Fibroblast of gingiva (primary cell): Measurements from ENCODE around the gene MAP6.
A peak's percentile ranks its signal among the peaks of the same experiment; 100 is the strongest.

ENCODE experiments used
- DNase-seq: peaks from one replicate; pipeline ENCODE4 v3.0.0-alpha.2; 2011; ENCODE audit warnings: low read depth

MAP6 gene

DNA sequence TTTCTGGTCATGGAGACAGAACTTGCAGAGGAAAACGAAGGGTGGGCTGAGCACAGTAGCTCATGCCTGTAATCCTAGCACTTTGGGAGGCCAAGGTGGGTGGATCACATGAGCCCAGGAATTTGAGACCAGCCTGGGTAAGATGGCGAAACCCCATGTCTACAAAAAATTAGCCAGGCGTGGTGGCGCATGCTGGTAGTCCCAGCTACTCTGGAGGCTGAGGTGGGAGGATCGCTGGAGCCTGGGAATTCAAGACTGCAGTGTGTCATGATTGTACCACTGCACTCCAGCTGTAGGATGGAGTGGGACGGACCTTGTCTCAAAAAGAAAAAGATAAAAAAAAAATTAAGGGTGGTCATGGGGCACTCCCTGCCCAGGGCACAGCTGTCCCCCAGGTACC lies 100.9 kb downstream of the MAP6 start:
- no peak for DNase-seq

DNA sequence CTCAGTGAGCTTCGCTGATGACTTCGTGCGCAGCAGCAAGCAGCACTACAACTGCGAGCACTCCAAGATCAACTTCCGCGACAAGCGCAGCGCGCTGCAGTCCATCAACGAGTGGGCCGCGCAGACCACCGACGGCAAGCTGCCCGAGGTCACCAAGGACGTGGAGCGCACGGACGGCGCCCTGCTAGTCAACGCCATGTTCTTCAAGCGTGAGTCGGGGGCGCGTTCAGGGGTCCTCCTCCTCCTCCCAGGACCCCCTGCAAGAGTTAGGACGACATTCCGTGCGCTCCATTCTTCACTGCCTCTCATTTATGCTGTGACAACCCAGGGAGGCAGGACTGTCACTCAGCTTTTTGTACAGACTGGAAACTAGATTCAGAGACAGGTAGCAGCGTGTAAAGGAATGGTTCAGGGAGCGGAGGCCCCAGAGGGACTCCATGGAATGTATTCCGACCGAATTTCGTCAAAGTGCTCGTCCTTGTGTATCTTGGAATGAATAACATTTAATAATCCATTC lies 102.0 kb downstream of the MAP6 start:
- no peak for DNase-seq

DNA sequence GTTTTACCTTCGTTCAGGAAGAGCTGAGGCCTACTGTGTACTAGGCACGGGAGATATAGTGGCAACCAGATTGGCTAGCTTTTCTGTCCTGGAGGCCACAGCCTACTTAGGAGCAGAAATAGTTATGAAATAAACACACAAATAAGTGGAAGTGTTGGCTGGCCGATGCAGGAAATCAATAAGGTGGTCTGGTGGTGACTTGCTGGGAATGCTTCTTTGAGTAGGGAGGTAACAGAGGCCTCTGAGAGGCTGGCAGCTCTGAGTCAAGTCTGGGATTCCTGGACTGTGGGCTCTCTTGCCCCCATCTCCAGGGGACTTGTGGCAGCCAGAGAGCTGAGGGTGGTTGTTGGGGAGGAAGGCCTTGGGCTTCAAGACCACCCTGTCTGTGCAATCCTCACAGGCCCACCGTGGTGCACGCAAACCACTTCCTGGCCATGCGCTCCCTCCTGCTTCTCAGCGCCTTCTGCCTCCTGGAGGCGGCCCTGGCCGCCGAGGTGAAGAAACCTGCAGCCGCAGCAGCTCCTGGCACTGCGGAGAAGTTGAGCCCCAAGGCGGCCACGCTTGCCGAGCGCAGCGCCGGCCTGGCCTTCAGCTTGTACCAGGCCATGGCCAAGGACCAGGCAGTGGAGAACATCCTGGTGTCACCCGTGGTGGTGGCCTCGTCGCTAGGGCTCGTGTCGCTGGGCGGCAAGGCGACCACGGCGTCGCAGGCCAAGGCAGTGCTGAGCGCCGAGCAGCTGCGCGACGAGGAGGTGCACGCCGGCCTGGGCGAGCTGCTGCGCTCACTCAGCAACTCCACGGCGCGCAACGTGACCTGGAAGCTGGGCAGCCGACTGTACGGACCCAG lies 102.7 kb downstream of the MAP6 start:
- no peak for DNase-seq

DNA sequence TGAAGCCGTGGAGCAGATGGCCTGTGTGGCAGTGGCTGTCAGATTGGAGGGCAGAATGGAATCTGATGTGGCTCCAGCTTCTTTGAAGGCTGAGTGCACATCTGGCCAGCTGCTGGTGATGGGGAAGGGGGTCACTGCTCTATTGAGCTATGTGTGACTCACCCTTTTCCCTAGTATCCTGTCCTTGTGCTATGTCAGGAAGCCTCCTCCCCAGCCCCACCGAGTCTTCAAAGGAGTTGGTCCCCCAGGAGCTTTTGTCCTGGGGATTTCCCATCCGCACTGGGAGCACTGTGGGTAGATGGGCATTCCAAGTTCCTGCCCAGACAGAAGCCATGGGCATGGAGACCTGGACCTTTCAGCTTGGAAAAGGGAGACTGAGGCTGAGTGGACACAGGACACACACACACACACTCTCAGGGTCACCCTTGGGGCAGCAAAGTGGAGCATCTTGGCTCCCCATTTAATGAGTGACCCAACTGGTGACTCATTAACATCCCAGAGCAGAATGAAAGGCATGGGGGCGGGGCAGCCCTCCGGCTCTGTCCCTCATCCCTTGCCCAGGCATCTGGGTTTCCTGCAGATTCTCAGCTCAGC lies 103.5 kb downstream of the MAP6 start:
- DNase-seq, result peak; percentile 79

DNA sequence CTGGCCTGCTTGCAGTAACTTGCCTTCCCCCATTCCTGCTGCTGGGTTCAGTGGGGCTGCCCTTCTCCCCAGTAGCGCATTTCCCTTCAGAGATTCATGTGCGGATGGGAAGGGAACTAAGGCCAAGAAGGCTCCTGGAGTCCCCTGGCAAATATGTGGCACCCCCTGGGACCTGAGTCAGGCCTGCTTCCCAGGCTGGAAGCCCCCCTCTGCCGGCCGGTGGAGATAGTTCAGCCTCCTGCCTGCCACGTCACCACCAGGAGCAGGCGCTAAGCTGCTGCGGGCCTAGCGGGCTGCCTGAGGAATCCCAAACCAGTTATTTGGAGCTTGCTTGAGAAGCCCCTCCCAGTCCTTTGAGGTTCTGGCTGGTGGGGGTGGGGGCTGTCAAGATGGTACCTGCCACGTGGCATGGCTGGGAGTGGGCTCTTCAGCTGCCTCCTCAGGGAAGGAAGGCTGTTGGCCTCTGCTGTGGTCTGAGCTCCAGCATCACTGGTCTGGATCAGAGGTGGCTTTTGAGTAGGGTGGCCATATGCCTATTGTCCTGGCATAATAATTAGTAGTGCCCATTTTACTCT lies 104.8 kb downstream of the MAP6 start:
- DNase-seq, result peak; percentile 93

DNA sequence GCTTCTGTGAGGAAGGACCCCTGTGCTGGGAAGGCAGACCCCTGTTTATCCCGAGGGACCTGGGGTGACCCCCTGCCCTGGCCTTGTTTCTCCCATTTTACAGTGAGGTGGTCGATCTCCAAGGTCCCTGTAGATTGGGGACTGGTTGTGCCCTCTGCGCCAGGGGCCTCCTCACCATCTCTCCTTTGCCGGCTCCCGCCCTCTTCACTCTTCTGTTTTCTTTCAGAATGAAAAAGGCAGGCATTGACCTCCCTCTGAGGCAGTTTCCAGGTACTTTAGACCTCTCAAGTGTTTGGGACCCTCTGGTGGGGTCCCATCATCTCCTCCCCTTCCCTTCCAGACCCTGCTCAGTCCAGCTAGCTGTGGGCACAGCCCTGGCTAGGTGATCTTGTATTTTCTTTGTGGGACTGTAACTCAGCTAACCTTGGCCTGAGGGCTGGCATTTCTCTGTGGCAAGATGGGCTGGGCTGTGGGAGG lies 105.3 kb downstream of the MAP6 start:
- no peak for DNase-seq

DNA sequence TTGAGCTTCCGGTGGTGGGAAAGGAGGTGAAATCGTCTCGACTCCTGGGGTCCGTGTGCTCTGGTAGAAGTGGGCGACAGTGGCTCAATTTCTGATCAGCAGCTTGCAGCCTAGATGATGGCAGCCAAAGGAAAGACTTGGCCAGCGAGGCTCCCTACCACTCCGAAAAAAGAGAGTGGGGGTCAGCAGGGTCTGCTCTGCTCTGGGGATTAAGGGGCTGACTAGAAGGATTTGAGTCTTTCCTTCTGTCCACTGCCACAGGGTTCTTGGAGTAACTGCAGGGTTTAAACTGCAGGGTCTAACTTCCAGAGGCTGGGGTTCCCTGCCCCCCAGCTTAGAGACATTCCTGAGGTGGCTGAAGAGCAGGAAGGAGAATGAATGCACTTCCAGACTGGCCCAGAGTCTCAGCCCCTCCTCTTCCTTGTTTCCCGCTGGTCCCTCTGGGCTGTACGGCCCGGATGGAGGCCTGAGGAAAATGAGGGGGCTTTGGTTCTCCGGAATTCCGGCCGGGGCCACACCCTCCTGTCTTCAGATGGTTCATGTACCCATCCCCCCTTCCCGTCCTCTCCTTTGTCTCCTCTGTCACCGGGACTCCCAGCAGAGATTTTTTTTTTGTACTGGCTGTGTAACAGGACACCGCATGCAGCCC lies 105.9 kb downstream of the MAP6 start:
- DNase-seq, result peak; percentile 42

DNA sequence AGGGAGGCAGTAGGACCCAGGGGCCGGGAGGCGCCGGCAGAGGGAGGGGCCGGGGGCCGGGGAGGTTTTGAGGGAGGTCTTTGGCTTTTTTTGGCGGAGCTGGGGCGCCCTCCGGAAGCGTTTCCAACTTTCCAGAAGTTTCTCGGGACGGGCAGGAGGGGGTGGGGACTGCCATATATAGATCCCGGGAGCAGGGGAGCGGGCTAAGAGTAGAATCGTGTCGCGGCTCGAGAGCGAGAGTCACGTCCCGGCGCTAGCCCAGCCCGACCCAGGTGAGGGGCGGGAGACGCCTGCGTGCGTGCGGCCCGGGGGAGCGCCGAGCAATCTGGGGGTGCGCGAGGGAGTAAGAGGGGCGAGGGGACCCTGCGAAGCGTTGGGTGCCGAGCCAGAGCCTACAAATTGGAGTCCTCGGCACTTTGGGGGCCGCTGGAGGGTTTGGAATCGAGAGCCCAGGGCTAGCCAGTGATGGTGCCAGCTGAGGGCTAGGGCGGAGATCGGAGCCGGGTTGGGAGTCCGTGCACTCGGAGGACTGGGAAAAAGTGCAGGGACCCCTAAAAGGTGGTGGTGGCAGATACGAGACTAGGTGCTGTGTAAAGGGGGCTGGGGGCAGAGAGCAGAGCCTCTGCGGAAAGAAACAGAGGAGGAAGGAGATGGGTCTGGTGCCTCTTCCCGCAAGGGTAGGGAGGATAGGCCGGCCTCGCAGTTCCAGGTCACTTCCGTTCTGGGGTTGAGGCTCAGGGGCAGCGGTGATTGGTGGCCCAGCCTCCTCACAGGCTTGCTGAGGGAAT lies 106.6 kb downstream of the MAP6 start, which contains the start of gene SERPINH1:
TSS of gene SERPINH1 (plus strand) at position 206 of the 788 bp plus-strand sequence. CDS start 4,097 bp downstream, outside the sequence.
- peak; percentile 93 for DNase-seq

DNA sequence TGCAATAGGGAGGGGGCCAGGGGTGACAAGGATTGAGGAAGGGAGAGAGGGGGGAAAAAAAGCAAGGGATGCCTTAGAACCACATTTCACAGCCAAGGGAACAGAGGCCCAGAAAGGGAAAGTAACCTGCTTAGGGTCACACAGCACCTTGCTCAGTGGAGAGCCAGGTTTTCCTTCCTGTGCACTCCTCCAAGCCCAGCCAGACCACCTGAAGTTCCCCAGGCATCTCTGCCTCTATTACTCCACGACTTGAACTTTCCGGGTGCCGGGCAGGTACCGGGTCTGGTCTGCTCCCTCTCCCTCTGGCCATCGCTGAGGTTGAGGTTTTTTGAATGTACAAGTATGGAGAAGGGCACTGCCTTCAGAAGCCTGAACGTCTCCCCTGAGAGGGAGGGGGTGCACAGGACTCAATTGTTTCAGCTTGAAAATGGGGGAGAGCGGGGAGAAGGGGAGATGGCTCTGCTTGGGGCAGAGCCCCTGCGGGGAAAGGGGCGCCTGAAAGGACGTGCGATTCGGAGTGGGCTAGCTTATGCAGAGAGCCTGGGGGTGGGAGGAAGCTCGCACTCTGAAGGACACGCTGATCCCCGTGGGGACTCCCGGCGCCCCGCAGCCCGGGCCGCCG lies 107.3 kb downstream of the MAP6 start:
- no peak for DNase-seq

DNA sequence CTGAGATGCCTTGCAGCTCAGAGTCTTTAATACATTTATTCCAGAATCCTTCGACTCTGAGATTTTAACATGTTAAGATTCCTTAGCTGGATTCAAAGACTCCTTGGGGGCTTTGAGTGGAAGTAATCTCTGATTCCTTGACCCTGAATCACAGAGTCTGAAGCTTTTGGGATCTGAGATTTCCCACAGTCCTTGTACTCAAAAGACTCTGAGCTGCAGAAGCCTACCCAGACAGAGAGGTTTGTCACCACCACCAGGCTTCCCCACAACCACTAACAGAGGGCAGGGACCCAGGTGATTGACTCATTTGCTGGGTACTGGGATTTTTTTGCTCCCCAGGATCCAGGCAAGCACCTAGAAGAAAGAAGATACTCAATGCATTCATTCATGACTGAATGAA lies 108.2 kb downstream of the MAP6 start:
- DNase-seq, result no peak

DNA sequence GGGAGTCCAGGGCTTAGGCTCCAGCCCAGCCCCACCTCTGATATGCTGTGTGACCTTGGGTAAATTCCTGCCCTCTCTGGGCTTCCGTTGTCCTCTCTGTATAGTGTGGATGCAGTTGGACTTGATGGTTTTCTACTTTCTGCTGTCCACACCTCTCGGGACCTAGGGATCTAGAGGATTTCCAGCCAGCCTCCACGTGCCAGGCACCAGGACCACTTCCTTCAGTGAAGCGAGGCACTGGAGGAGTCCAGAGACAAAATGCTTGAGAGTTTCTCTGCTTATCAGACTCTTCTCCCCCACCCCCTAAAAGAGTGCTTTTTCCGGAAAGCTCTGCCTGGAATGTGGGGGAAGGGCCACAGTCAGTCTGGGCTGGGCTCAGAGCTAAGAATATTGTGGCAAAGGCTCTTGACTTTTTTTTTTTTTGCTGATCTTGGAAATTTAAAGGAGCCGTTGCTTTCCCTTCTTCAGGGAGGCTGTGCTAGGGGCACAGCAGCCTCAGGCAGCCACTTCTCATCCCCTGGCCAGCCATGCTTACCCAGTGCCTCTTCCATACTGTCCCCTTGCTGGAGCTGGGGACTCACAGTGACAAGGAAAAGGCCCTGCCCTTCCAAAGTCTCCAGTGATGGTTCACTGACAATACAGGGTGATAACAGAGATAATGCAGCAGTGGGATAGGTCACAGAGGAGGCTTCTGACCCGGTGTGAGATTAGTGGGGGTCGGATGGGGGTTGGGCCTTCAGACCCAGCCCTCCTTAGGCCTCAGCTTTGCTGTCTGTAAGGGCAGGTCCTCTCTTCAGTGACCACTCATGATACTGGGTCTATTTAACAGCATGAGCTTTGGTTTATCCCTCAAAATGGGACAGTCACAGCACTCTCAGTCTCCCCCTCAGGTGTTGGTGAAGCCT lies 109.6 kb downstream of the MAP6 start:
- peak; percentile 85 for DNase-seq

DNA sequence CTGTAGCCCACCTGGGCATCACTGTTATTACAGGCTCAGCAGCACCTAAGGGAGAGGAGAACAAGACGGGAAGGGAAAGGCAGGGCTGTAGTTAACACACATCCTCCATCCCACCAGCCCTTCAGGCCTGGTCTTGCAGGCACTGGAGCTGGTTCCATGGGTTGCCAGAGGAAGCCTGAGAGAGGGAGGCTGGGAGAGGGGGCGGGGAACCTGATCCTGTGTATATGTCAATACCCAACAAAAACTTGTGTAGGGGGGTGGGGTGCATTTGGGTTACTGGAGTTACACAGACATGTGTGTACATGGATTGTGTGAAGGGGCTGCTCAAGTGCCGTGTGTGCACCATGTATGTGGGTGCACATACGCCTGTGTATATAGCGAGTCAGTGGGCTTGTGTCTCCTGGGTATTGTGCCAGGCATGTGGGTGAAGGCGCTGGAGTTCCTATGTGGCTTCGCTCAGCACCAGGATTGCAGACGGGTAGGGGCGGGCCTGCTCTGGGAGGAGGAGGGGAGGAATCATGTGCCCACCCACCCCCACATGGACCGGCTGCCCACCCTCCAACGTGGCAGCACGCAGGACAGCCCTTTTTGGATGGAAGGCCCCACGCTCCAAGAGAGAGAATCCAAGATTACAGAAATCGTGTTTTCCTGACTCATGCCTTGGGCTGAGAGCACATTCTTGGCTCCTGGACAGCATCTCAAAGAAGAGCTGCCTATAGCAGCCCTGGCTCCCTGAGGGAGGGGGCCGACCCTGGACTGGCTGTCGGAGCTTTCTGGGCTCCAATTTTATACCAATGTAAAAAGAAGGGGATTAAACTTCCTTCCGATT lies 111.0 kb downstream of the MAP6 start:
- DNase-seq, result peak; percentile 97

DNA sequence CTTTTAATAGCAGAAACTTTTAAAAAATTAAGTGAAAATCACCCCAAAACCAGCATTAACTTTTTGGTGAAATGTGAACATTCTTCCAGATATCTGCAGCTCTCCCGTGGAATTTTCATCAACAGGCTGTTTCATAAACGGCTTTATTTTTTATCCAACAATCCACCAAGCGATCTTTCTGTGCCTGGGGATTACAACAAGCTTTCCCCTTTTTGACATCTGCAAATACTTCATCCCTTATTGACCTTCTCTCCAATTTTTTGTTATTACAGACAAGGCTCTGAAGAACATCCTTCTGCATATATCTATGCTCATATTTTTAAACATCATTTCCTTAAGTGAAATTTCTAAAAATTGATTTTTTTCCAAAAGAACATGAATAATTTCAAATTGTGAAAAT lies 112.6 kb downstream of the MAP6 start:
- no peak for DNase-seq

DNA sequence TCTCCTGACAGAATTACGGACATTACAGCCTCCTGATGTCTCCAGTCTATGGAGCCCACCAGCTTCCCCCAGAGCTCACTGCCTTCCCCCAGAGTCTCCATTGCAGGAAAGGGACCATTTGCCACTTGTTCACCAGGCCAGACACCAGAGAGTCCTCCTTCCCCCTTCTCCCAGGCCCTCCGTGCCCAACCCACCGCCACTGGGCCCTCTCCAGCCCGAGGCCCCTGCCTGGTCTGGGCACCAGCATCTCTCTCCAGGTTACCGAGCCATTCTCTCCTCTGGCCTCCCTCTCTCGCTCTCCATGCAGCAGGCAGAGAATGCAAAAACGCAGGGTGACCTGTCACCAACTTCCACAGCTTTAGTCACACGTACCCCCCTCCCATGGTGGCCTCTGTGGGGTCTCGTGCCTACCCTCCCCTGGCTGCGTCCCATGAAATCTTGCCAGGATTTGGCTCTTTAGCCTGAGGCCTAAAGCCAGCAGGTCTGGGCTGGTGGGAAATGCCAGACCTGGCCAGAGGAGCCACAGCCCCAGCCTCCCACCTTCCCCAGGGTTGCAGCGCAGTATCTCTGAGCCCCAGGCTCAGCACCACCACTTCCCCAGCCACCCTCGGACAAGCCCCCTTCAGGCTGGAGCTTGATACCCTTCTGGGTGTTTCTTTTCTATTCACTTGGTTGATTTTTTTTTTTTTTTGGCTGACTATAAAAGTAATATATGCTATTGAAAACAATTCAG lies 113.6 kb downstream of the MAP6 start:
- DNase-seq, result no peak

DNA sequence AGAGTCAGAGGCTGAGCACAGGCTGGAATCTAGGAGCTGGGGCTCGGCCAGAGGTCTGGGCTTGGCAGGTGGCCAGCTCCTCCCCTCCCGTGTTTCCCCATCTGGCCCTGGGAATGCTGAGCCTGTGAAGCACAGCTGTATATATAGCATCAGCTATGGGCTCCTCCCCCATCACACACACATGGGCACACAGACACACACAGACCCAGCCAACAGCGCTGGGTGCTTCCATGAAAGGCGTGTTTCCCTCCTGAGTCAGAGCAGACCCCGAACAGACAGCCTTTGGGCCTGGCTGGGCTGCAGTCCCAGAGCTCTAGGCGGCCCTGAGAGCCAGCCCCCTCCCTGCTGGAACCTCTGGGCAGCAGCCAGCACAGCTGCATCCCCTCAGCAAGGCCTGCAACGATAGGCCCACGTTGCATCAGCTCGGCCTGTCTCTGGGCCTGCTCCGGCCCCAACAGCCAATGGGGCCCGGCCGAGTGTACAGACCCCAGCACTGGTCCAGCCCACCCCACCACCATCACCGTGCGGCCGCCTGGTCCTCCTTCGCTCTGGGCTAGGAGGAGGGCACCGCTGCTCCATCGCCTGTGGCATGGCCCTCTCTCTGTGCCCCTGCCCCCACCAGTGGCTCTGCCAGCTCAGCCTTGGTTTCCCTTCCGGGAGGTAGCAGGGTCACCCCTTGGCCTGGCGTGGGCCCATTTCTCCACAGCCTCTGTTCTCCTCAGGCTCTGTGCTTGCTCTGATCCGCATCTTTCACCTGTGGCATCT lies 114.4 kb downstream of the MAP6 start:
- DNase-seq, result peak; percentile 100

DNA sequence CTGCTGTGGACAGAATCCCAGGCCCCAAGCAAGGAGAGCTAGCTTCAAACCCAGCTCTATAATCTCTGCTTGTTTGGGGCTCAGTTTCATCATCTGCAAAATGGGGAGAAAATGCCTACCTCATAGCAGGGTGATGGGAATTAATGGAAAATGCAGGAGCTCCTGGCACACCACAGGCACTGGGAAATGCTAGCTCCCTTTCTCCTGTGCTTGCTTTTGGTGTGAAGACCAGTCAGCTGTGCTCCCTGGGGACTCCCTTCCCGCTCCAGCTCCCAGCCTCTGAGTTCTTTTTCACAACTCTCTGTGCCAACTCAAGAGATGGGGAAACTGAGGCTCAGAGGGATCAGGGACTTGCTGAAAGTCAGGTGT lies 115.0 kb downstream of the MAP6 start:
- no peak for DNase-seq

DNA sequence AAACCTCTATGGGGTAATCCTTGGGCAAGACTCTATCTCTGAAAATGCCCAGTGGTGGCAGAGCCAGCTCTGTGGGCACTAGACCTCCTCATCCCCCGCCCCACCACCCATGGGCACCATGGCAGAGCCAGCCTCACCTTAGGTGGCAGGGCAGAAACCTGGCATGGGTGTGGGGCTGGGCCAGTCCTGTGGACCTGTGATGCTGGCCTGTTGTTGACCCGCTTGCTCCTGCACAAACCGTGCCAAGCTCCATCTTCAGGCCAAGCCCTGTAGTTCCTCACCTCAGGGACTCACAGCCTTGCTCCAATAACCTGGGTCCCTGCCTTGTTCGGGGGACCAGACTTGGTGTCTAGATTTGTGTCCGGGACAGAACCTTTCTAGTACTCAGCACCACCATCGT lies 115.7 kb downstream of the MAP6 start:
- DNase-seq, result no peak
